HG02610 (cell line): ENCODE results near the gene STX1A.
"Not testable (repeated sequence)": the region's sequence is repeated elsewhere in the genome, so short reads cannot be mapped to it uniquely, and the experiment has no call there.

ENCODE experiments used
- ATAC-seq: cut with Tn5 transposase; IDR thresholded peaks from one replicate; pipeline ENCODE4 v1.9.1; 2021; ENCODE audit warnings: mild to moderate bottlenecking, moderate library complexity; ENCODE audit not compliant: unreplicated experiment

Gene STX1A

DNA sequence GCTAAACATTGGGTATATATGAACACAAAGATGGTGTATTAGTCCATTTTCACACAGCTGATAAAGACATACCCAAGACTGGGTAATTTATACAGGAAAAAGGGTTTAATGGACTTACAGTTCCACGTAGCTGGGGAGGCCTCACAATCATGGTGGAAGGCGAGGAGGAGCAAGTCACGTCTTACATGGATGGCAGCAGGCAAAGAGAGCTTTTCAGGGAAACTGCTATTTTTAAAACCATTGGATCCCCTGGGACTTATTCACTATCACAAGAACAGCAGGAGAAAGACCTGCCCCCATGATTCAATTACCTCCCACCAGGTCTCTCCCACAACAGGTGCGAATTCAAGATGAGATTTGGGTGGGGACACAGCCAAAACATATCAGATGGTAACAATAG lies 64.2 kb downstream of the STX1A start:
- not testable (repeated sequence) for ATAC-seq

DNA sequence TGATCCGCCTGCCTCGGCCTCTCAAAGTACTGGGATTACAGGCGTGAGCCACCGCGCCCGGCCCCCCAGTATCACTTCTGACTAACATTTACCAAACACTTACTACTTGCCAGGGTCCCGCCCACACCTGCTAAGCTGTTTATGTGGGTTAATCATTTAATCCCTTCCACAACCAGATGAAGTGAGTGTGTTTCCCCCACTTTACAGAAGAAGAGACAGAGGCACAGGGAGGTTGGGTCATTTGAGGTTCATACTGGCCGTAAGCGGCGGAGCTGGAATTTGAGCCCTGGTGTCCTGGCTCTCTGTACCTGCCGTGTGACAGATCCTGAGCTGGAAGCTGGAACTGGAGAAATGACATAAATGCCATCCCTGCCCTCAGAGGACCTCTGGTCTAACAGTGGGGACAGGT lies 66.9 kb downstream of the STX1A start:
- no peak for ATAC-seq

DNA sequence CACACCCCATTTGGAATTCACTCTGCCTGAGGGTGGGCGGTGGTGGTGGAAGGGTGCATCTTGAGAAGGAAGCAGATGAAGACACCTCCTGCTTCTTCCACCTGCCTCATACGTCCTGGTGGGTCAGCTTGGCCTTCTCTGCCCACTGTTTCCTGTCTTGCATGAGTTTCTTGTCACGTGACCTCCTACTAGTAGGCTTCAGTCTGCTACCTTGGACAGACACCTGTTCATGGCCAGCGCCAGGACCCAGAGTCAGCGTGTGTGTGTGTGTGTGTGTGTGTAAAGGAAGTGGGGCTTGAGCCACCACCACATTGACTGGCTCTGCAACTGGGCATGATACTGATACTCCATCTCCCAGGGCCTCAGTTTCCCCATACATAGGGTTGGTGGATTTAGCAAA lies 68.9 kb downstream of the STX1A start:
- ATAC-seq: no peak

DNA sequence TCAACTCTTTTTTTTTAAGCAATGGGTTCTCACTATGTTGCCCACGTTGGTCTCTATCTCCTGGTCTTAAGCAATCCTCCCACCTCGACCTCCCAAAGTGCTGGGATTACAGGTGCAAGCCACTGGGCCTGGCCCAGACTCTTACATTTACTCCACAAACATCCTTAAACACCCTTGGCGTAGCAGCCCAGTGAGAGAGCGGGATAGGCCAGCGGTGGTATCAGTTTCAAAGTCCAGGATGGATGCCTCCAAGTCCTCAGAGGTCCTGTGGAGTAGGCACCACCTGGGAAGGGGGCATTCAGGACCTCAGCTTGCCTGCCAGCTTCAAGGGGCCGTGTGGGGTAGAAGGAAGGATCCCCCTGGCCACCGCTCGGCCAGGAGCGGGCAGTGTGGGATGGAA lies 69.9 kb downstream of the STX1A start:
- no peak for ATAC-seq
